ENCODE measurements around the gene GGNBP2. TPM values are rescaled to one million over a fixed set of nuclear protein-coding genes. Genes with fewer than 3 reads are reported as not detected.

The GGNBP2 gene
- total RNA-seq, 4 donors from 2014 or later: 24.6 to 93.0 (median 51.9) TPM

DNA sequence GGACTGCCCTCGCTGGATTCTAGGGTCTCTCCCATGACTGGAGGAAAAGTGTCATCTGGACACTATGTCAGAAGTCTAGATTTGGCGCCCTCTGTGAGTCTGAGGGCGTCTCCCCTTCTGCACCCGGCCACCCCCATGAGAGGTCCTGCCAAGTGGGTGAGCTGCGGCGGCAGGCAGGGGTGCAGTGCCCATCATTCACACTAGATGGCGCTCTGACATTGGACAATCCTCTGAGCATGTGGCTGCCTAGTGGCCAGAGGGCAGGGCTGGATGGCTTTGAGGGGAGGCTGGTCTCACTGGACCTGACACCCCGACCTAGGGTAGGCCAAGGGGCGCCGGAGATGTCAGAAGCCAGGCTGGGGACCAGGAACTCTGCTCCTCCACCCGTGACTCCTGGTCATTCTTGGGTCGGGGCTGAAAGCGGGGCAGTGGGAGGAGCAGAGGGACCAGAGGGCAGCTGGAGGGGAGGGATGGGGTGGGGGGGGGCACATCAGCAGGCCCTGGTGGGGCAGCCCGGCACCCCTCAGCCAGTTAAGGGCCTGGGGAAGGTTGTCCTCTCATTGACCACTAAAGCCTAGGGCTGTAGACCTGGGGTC lies 84.6 kb downstream of the GGNBP2 start:
- H3K27me3 ChIP-seq: no peaks in the 10 kb centered on the region
- DNase-seq: peak; percentile 50 to 74
- intact Hi-C loops (cut with DNase I; ENCODE audit: low total_unique reads): no loop called here

GRCh38 chr17:36629970-36630502 lies 85.3 kb downstream of the GGNBP2 start:
- H3K36me3 ChIP-seq: no peaks in the 10 kb centered on the region
- H3K27me3 ChIP-seq: no peaks in the 10 kb centered on the region
- H3K27ac ChIP-seq: no peak overlapping the region
- H3K4me1 ChIP-seq: no peaks in the 10 kb centered on the region
- no peak for DNase-seq
- no peak overlapping the region for H3K4me3 ChIP-seq
- H3K9me3 ChIP-seq: no peaks in the 10 kb centered on the region
- TF ChIP-seq POLR2A (IDR thresholded peaks at IDR 0.05) (no peak), CTCF (IDR thresholded peaks at IDR 0.05) (no peak)
- intact Hi-C loops (cut with DNase I; ENCODE audit: low total_unique reads): no loop called here

More for the DNA sequence above, 84.6 kb downstream of the GGNBP2 start:
- H3K9me3 ChIP-seq: no peaks in the 10 kb centered on the region
- no peaks in the 10 kb centered on the region for H3K4me1 ChIP-seq
- H3K27ac ChIP-seq: no peak overlapping the region
- TF ChIP-seq POLR2A (IDR thresholded peaks at IDR 0.05) (no peak), CTCF (IDR thresholded peaks at IDR 0.05) (peak; percentile 90 to 97 (median 94))
- H3K4me3 ChIP-seq: no peak overlapping the region
- no peaks in the 10 kb centered on the region for H3K36me3 ChIP-seq

GRCh38 chr17:36631022-36631421 lies 86.3 kb downstream of the GGNBP2 start:
- Histone ChIP-seq H3K4me1 (no peaks in the 10 kb centered on the region), H3K27me3 (no peaks in the 10 kb centered on the region), H3K36me3 (no peaks in the 10 kb centered on the region), H3K9me3 (no peaks in the 10 kb centered on the region), H3K4me3 (no peak overlapping the region), H3K27ac (no peak overlapping the region)
- TF ChIP-seq POLR2A (IDR thresholded peaks at IDR 0.05) (no peak), CTCF (IDR thresholded peaks at IDR 0.05) (no peak)
- no peak for DNase-seq
- intact Hi-C loops (cut with DNase I; ENCODE audit: low total_unique reads): no loop called here

GRCh38 chr17:36632916-36633771 lies 88.4 kb downstream of the GGNBP2 start:
- Histone ChIP-seq H3K4me3 (no peak overlapping the region), H3K4me1 (no peaks in the 10 kb centered on the region), H3K27ac (no peak overlapping the region), H3K9me3 (no peaks in the 10 kb centered on the region), H3K27me3 (no peaks in the 10 kb centered on the region), H3K36me3 (no peaks in the 10 kb centered on the region)
- intact Hi-C loops (cut with DNase I; ENCODE audit: low total_unique reads): no loop called here
- DNase-seq: no peak
- no peak for TF ChIP-seq CTCF (IDR thresholded peaks at IDR 0.05)
- no peak for TF ChIP-seq POLR2A (IDR thresholded peaks at IDR 0.05)

Other genes starting within 250 kb of the GGNBP2 start
- gene TBC1D3G, start 221.0 kb upstream of the GGNBP2 start, total RNA-seq: not detected
- gene TBC1D3H, start 156.5 kb upstream of the GGNBP2 start, total RNA-seq: not detected
- gene ZNHIT3, start 58.2 kb upstream of the GGNBP2 start, total RNA-seq: 10 to 100 TPM in 3 of 4 donors, 1 to 10 TPM in 1; 10.0 to 34.5 (median 24.4) TPM
- gene MYO19, start 10.1 kb upstream of the GGNBP2 start, total RNA-seq: 10 to 100 TPM in 3 of 4 donors, 1 to 10 TPM in 1; 7.9 to 69.7 (median 48.5) TPM
- gene PIGW, start 9.9 kb upstream of the GGNBP2 start, total RNA-seq: 10 to 100 TPM in 2 of 4 donors, 1 to 10 TPM in 1, not detected in 1; 8.6 to 12.9 (median 11.0) TPM
- 10 to 100 TPM in 1 of 4 donors, 1 to 10 TPM in 3; 1.8 to 22.8 (median 6.2) TPM for gene DHRS11, start 47.0 kb downstream of the GGNBP2 start, total RNA-seq
- gene MRM1, start 56.7 kb downstream of the GGNBP2 start, total RNA-seq: 1 to 10 TPM in 3 of 4 donors, not detected in 1; 3.7 to 8.5 (median 4.6) TPM

Data from uterus (tissue), 4 donors.